T-helper 2 cell (primary cell): ENCODE results near the gene BCL3.
"Not testable (repeated sequence)": the region's sequence is repeated elsewhere in the genome, so short reads cannot be mapped to it uniquely, and the experiment has no call there.

Experiments used
- DNase-seq, 5 experiments: peaks; one replicate each; pipeline versions ENCODE4 v3.0.0 to v3.0.0-alpha.2; 2012 to 2022
- total RNA-seq, 2 donors: gene quantifications; one replicate each; lab custom pipeline; 2026; lab: John Stamatoyannopoulos, UW

The BCL3 gene, protein sequence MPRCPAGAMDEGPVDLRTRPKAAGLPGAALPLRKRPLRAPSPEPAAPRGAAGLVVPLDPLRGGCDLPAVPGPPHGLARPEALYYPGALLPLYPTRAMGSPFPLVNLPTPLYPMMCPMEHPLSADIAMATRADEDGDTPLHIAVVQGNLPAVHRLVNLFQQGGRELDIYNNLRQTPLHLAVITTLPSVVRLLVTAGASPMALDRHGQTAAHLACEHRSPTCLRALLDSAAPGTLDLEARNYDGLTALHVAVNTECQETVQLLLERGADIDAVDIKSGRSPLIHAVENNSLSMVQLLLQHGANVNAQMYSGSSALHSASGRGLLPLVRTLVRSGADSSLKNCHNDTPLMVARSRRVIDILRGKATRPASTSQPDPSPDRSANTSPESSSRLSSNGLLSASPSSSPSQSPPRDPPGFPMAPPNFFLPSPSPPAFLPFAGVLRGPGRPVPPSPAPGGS
- total RNA-seq, result 22.8 to 44.0 reads per million in 2 donors

- DNase-seq, result peak; percentile 35 to 91 (median 71)
Observed at GRCh38 chr19:44748426-44749254, at the start of gene BCL3. Gene BCL3 (plus strand): TSS chr19:44748708. CDS start chr19:44748791, 83 bp downstream.

DNA sequence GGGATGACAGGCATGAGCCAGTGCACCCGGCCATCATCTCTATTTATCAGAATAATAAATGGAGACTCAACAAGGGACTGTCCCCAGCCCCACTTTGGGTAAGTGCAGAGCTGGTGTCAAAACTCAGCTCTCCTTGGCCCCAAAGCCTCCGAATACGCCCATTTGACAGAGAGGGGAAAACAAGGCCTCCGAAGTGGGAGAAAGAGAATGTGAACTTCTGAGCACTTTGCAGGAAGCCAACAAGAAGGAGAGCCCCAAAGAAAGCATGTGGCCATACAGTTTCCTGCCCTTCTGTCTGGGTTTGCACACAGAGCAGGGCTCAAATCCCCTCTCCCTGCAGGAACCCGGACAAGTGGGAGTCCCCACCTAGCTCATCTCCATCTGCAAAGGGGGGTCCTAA, 48.0 kb upstream of the BCL3 start:
- DNase-seq, result no peak

DNA sequence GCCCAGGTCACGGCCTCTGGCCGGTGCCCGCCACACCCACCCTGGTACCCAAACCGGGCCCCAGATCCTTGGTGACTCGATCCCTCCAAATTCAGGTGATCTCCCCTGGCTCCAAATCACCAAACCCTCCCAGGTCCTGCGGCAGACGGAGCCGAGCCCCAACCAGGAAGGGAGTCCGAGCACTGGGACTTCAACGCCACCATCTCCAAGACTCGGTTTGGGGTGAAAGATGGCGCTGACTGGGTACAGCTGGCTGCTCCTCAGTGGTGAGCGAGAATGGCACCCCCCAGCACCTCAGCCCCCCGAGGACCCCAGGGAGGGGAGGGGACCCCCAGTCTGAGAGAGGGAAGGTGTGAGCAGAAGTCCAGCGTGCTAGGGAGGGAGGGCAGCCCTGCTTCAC, 47.3 kb upstream of the BCL3 start:
- no peak for DNase-seq

DNA sequence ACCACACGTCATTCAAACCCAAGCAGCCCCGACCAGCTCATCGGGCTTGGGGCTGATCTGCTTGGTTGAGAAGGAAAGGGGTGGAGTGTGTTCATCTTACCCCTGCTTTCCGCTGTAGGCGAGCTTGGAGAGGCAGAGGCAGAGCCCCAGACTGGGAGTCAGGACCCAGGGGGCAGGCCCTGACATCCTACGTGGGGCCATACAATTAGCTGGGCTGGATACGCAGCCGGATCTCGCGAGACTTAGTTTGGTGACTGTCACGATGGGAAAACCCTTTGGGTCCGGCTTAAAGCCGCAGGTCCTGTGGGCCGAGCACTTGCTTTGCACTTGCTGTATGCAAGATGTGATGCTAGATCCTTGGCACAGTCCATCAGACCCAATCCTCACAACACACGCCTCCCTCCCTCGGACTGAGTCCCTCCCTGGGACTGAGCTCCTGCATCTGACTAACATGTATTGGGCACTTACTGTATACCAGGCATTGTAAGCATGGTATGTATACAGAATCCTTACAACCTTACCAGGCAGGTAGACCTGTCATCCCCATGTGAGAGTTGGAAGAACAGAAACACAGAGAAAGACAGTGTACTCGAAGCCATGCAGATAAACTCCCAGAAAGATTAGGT, 45.8 kb upstream of the BCL3 start:
- DNase-seq, result no peak

DNA sequence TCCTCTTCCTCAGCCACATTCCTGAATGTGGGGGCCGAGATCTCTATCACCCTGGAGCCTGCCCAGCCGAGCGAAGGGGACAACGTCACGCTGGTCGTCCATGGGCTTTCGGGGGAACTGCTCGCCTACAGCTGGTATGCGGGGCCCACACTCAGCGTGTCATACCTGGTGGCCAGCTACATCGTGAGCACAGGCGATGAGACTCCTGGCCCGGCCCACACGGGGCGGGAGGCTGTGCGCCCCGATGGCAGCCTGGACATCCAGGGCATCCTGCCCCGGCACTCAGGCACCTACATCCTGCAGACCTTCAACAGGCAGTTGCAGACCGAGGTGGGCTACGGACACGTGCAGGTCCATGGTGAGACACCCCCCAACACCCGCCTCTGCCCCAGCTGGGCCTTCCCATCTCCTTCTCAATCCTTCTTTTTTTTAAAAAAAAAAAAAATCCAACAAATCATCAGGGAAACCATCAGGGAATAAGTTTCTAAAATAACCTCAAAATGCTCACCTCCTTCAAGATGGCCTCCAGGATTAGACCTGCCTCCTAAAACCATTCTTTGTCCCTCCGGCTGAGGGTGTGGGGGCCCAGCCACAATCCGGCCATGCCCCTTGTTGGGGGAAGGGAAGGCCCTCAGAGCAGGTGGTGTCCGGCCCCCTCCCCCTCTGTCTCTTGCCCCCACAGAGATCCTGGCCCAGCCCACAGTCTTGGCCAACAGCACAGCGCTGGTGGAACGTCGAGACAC, 45.0 kb upstream of the BCL3 start:
- DNase-seq, result no peak

GRCh38 chr19:44704982-44705381, 43.5 kb upstream of the BCL3 start:
- DNase-seq, result no peak

DNA sequence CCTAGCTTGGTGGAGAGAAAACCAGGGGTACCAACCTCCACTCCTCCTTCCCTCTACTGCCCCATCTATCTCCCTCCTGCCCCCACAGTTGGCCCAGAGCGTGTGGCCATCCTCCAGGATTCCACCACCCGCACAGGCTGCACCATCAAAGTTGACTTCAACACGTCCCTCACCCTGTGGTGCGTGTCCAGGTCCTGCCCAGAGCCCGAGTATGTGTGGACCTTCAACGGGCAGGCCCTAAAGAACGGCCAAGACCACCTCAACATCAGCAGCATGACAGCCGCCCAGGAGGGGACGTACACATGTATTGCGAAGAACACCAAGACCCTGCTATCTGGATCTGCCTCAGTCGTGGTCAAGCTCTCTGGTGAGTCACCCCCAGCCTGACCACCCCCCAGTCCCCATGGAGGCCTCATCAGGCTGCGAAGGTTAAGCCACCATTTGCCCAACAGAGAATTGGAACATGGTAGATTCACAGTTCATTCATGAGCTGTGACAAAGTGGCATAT, 43.0 kb upstream of the BCL3 start:
- DNase-seq, result no peak

DNA sequence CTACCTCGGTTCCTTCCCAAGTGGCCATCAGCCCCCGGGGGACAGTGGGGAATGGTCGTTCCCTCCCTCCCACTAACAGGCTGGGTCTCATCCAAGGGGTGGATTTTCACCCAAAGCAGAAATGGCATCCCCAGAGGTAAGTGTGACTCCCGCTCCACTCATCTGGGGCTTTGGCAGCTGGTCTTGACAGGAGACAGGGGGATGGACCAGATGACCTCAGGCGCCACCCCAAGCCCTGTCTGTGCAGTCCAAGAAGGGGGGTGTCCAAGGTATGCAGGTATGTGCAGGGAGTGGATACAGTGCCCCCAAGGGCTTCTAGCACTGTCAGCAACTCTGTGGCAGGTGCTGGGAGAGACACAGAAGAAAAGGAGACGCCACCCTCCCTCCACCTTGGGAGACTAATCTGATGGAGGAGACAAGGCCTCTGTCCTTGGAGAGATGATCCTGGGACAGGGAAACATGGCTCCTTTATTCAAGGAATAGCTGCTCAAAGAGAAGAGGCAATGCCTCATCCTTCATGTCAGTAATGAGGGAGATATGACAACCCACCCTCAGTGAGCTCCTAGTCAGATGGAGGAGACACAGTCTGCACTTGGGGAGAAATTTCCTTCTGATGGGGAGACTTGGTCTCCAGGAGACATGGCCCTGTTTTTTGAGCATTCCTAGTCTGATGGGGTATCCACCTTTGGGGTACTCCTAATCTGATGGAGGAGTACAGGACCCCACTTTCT, 41.8 kb upstream of the BCL3 start:
- DNase-seq, result no peak

GRCh38 chr19:44707794-44708193, 40.7 kb upstream of the BCL3 start:
- DNase-seq, result no peak

- DNase-seq, result no peak
Observed at GRCh38 chr19:44708940-44709339, 39.6 kb upstream of the BCL3 start.

GRCh38 chr19:44709434-44710266, 38.9 kb upstream of the BCL3 start:
- not testable (repeated sequence) for DNase-seq

DNA sequence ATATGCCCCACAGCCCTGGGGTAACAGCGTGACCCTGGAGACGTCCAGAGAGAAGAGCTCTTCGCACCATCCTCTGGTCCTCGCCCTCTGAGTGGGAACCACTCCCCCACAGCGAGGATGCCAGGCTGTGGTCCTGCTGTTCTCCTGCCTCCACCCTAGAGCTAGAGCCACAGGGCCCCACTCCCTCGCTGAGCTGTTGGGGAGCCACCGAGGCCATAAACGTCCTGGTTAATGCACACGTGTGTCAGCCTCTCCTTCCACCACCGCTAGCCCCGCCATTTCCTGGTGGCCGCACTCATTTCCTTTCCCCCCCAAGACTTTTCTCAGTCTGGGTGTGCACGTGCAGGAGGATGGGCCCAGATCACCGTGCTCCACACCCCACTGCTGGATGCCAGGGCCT, 38.0 kb upstream of the BCL3 start:
- DNase-seq, result no peak

DNA sequence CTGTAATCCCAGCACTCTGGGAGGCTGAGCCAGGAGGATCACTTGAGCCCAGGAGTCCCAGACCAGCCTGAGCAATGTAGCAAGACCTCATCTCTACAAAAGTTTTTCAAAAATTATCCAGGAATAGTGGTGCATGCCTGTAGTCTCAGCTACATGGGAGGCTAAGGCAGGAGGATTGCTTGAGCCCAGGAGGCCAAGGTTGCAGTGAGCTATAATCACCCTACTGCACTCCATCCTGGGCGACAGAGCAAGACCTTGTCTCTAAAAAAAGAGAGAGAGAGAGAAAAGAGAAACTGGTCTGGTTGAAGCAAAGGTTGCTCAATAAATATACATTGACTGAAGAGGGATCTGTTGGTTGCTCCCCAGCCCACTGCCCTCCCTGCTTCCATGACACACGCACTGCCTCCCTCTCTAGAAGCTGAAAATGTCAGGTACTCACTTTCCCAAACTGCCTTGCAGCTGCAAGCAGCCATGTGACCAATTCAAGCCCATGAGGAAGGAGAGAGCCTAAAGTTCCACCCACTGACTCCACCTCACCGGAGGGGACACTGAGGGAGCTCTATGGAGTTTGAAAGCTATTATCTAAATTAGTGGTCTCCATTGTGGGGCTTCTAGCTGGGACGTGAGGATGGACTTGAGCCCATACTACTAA, 35.5 kb upstream of the BCL3 start:
- DNase-seq, result no peak

GRCh38 chr19:44714597-44715169, 33.8 kb upstream of the BCL3 start:
- no peak for DNase-seq

DNA sequence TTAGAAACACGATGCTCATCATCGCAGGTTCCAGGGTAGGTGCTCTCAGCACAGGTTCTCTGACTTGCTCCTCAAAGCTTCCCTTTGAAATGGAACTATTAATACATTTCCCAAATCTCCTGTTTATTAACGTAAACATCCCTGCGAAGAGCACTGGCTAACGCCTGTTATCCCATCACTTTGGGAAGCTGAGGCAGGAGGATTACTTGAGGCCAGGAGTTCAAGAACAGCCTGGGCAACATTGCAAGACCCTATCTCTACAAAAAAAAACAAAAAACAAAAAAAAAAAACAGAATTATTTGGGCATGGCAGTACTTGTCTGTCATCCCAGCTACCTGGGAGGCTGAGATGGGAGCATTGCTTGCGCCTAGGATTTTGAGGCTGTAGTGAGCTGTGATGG, 30.9 kb upstream of the BCL3 start:
- DNase-seq, result no peak

GRCh38 chr19:44718441-44719261, 29.9 kb upstream of the BCL3 start:
- no peak for DNase-seq

DNA sequence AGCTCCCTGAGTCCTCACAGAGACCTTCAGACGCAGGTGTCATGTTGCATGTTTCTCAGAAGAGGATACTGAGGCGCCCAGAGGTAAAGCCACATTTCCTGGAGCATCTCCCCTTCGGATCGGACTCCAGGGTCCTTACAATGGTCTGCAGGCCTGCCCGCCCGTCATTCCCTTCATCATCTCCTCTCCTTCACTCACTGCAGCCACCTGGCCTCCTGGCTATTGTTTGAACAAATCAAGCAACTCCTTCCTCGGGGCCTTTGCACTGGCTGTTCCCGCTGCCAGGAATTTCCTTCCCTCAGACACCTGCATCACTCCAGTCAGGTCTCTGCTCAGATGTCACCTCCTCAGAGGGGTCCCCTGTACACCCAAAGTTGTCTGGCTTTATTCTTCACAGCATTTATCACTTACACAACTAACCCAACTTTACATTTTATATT, 29.2 kb upstream of the BCL3 start:
- no peak for DNase-seq

DNA sequence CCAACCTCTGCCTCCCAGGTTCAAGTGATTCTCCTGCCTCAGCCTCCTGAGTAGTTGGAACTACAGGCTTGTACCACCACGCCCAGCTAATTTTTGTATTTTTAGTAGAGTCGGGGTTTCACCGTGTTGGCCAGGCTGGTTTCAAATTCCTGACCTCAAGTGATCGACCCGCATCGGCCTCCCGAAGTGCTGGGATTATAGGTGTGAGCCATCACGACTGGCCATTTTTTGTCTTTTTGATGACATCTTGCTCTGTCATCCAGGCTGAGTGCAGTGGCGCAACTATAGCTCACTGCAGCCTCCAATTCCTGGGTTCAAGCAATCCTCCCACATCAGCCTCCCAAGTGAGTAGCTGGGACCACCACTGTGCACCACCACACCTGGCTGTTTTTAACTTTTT, 28.1 kb upstream of the BCL3 start:
- DNase-seq, result not testable (repeated sequence)

GRCh38 chr19:44720945-44721344, 27.6 kb upstream of the BCL3 start:
- no peak for DNase-seq
